Measurements from ENCODE around the gene NEDD9.

NEDD9 gene

DNA sequence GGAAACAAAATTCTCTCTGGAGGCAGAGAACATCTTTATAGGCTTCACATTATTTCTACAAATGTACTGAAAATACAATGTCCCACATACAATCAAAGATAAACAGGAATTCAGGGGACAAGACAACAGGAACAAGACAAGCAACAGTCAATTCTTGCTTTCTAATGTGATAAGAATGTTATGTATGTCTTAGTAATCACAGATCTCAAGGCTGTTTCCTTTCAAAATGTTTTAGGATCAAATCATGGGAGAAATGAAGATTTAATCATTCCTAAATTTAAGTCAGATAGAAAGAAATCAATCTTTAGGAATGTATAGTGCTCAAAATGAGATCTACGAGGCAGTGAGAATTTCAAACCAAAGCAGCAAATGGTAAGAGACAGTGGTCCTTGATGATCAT is 32.1 kb downstream of the NEDD9 start:
- no peak overlapping the region for H3K27ac ChIP-seq
- no peak for TF ChIP-seq ZFX (IDR thresholded peaks at IDR 0.05; ENCODE audit: borderline replicate concordance)
- TF ChIP-seq, protein P1, sequence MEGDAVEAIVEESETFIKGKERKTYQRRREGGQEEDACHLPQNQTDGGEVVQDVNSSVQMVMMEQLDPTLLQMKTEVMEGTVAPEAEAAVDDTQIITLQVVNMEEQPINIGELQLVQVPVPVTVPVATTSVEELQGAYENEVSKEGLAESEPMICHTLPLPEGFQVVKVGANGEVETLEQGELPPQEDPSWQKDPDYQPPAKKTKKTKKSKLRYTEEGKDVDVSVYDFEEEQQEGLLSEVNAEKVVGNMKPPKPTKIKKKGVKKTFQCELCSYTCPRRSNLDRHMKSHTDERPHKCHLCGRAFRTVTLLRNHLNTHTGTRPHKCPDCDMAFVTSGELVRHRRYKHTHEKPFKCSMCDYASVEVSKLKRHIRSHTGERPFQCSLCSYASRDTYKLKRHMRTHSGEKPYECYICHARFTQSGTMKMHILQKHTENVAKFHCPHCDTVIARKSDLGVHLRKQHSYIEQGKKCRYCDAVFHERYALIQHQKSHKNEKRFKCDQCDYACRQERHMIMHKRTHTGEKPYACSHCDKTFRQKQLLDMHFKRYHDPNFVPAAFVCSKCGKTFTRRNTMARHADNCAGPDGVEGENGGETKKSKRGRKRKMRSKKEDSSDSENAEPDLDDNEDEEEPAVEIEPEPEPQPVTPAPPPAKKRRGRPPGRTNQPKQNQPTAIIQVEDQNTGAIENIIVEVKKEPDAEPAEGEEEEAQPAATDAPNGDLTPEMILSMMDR (IDR thresholded peaks at IDR 0.05): no peak

DNA sequence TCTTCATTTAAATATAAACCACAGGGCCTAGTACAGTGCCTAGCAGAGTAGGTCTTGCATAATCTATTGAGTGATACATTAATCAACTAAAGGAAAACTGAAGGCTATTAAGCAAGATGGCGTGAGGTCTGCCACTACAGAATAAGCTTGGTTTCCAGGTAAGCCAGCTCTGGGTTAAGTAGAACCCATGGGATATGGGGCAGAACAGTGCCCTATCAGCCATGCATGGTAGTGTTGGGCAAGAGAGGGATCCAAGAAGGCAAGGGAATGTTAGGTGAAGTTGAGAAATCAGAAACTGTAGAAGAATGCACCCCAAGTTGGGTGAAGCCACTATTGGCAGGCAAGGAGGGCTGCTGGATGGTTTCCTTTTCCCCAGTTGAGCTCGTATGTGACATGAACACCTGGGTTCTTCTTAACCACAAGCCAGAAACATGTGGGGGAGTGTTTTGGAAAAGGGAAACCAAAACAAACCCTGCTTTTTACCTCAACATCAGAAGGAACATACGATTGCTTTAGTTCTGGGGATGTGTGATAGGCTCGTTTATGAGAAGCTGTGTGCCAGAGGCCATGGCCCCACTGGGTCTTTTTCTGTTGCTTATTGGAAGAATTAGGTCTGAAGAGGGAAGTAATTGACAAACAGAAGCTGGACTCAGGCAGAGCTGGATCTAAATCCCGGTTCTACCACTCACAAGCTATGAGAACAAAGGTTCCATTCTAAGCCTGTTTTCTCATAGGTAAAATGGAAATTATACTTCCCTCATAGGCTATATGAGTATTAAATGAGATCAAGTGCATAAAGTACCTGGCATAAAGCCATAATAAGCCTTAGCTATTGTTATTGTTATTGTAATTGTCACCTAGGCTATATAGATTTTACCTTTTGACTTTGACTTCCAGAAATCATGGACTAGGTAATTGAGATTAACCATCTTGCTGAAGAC is 33.5 kb downstream of the NEDD9 start:
- TF ChIP-seq, protein P1 (IDR thresholded peaks at IDR 0.05): no peak
- no peak for TF ChIP-seq ZFX (IDR thresholded peaks at IDR 0.05; ENCODE audit: borderline replicate concordance)

DNA sequence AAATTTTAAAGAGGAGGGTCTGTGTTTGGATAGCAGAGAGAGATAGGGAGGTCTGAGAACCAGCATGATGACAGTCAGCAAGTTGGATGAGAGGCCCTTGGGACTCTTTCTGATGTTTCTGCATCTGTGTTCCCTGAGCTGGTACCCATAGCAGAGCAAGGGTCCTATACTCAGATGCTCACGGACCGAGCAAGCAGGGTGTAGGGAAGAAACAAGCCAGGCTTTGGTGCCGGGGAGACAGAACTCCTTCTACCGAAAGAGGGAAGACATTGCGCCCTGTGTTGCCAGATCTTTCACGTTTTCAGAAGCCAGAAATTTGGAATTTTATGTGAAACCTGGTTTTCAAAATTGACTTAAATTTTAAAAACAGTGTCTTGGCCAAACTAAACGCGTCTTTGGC is 34.6 kb downstream of the NEDD9 start:
- no peak for TF ChIP-seq ZFX (IDR thresholded peaks at IDR 0.05; ENCODE audit: borderline replicate concordance)
- TF ChIP-seq, protein P1 (IDR thresholded peaks at IDR 0.05): no peak
- no peak overlapping the region for H3K27ac ChIP-seq

More for the DNA sequence above, 33.5 kb downstream of the NEDD9 start:
- H3K27ac ChIP-seq: no peak overlapping the region

DNA sequence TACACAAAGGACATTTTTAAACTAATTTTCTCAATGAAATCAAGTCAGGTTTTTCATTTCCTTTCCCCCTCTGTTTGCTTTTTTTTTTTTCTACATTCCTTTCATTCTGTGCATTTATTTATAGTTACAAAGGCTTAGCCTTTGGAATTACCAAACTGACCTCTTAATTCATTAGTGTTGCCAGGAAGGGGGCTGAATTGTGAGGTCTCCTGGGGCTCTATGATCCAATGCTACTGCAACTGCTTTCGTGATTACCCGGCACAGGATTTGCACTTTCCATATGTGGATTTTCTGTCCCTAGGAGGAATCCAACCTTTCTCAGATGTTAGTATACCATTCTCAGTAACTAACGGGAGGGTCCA is 35.3 kb downstream of the NEDD9 start:
- no peak overlapping the region for H3K27ac ChIP-seq
- TF ChIP-seq, protein P1 (IDR thresholded peaks at IDR 0.05): no peak

DNA sequence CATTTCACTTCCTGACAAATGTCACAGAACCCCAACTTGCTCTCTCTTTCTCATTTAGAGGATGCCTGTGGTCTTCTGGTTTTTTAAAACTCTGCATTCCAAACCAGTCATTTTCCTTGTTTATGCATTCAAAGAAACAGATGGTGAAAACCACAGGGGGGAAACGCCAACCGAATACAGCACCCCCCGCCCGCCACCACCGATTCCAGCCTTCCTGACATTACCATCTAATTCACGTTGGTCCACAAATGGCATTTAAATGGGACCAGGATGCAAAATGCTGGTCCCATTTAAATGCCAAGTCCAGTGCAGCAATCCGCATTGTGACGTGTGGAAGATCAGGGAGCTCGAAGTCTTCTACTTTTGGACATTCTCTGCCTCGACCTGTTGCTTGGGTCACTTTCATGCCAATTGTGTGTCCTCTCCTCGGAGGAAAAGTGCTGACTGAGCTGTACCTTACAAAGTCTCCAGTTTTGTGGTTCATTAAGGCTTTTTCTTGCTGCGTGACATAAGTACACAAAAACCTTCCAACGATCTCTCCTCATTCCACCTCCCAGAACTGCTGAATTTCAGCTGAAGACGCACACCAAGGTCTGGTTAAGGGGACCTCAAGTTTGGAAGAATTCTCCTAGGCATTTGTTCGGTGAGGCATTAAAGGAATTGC is 35.8 kb downstream of the NEDD9 start:
- TF ChIP-seq, protein P1 (IDR thresholded peaks at IDR 0.05): no peak
- no peak for TF ChIP-seq ZFX (IDR thresholded peaks at IDR 0.05; ENCODE audit: borderline replicate concordance)
- no peak overlapping the region for H3K27ac ChIP-seq

DNA sequence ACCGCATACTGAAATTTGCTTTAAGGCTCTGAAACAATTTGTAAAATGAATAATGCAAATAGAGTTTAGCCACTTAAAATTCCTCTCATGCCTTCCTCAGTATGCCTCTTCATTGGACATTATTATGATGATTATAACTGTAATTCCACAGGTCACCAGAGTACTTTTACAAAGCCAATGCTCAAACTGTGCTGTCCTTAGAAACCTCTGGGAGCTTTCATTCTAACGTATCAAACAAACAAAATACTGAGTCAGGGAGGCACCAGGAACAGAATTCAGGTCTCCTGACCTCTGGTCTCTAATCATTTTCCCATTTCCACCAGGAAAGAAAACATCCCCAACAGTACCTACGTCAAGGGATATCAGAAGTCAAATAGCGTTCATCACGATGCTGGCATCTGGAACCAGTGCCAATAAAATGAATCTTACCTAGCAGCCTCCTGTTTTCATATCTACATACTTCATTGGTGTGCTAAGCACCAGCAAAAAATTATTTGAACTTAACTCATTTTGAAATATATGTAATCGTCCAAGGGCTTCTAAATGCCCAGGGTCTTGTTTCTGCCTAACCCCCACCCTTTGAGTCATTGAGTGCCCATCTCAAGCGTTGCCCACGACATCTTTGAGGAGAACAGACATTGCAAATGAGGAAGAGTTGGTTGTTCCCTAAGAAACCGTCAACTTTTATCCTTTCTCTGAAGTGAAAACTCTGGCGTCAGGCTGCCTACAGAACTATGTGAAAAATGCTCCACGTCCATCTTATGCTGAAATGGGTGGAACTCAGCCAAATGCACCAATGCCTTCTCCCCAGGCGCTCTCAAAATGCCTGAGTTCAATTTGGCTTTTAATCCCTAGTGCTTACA is 37.9 kb downstream of the NEDD9 start:
- TF ChIP-seq, protein P1 (IDR thresholded peaks at IDR 0.05): no peak
- no peak for TF ChIP-seq ZFX (IDR thresholded peaks at IDR 0.05; ENCODE audit: borderline replicate concordance)
- H3K27ac ChIP-seq: no peak overlapping the region
